ENCODE data around the gene TNNC2. TPM values are rescaled to one million over a fixed set of nuclear protein-coding genes. Genes with fewer than 3 reads are reported as not detected.

TNNC2 gene
- total RNA-seq, 1 experiment from 2014 or later, result 4.6 TPM

GRCh38 chr20:45816951-45817350 is 10.2 kb downstream of the TNNC2 start:
- no peak overlapping the region for H2AFZ ChIP-seq (ENCODE audit: low read length)
- no peak overlapping the region for H4K8ac ChIP-seq (replicated peaks; ENCODE audit: insufficient read length, low read depth, low read length)
- peaks cover 10% of the 10 kb centered on the region; the same call in 1 of the 2 replicates for H3K79me2 ChIP-seq (ENCODE audit: insufficient read depth, low read length)
- no peak overlapping the region for H3K27ac ChIP-seq (ENCODE audit: insufficient read length, low read depth, low read length)
- H4K20me1 ChIP-seq (ENCODE audit: control insufficient read depth, insufficient read depth, insufficient read length), result no peaks in the 10 kb centered on the region
- H3K4me2 ChIP-seq (ENCODE audit: insufficient read depth, insufficient read length, low read length), result no peak overlapping the region
- H3K4me1 ChIP-seq (ENCODE audit: insufficient read depth, low read length), result no peaks in the 10 kb centered on the region
- no peak overlapping the region for H2BK120ac ChIP-seq (ENCODE audit: low read depth, low read length, poor library complexity, severe bottlenecking)
- Mint-ChIP-seq H3K9me3 (peaks cover 0 to 3% of the 10 kb centered on the region in 2 experiments; a peak in 2 of 5 replicates), H3K36me3 (ENCODE audit: insufficient read depth in 1 of 3, low read depth in 3 of 3) (peaks cover 31 to 44% (median 39%) of the 10 kb centered on the region in 3 experiments), H3K27ac (peak overlapping the region in 1 of 3 experiments; percentile 91; a peak in 2 of 7 replicates), H3K27me3 (ENCODE audit: low read depth) (no peaks in the 10 kb centered on the region), H3K4me1 (peaks cover 17 to 19% of the 10 kb centered on the region in 2 experiments), H3K4me3 (0 out of 5 replicates have a peak overlapping the region, but pooled peaks of 1 of the 2 experiments have one; percentile 38)
- no peak overlapping the region for H3K4ac ChIP-seq (ENCODE audit: low read depth, low read length)
- DNase-seq, result no peak
- no peak overlapping the region for H3K56ac ChIP-seq (ENCODE audit: insufficient read length, low read depth, low read length)
- no peak overlapping the region for H3T11ph ChIP-seq (ENCODE audit: low read length)
- H3K79me1 ChIP-seq (ENCODE audit: insufficient read depth, low read depth, low read length, poor library complexity, severe bottlenecking), result peaks cover 3% of the 10 kb centered on the region
- H2BK5ac ChIP-seq (ENCODE audit: insufficient read length, low read length), result no peak overlapping the region
- TF ChIP-seq CTCF (conservative IDR thresholded peaks at IDR 0.05), result no peak
- H3K27me3 ChIP-seq (ENCODE audit: insufficient read depth, low read length), result no peaks in the 10 kb centered on the region
- H3K18ac ChIP-seq (ENCODE audit: insufficient read length, low read depth, low read length), result no peak overlapping the region
- no peak overlapping the region for H3K23ac ChIP-seq (ENCODE audit: insufficient read length, low read depth, low read length)
- no peak overlapping the region for H2BK15ac ChIP-seq (ENCODE audit: low read depth, low read length)
- no peak overlapping the region for H3K9ac ChIP-seq (ENCODE audit: extremely low read depth, insufficient read length, low read length)
- no peak overlapping the region for H4K91ac ChIP-seq (ENCODE audit: insufficient read length, low read depth, low read length)
- H3K23me2 ChIP-seq (ENCODE audit: insufficient read length, low read depth, low read length, poor library complexity, severe bottlenecking), result peaks cover 7% of the 10 kb centered on the region
- H2BK12ac ChIP-seq (ENCODE audit: insufficient read length, low read depth, low read length), result no peak overlapping the region
- no peaks in the 10 kb centered on the region for H3K9me3 ChIP-seq (ENCODE audit: control insufficient read depth, low read depth, low read length)
- H2BK20ac ChIP-seq (ENCODE audit: low read depth, low read length, poor library complexity, severe bottlenecking), result no peak overlapping the region
- no peak overlapping the region for H3K14ac ChIP-seq (ENCODE audit: insufficient read depth, low read length)
- no peak overlapping the region for H2AK5ac ChIP-seq (ENCODE audit: insufficient read length, low read length)
- no CpG with 5 or more reads among the region's 3 CpGs for WGBS (ENCODE audit: extremely low coverage, insufficient read length, low lambda C conversion rate)
- no peak overlapping the region for H4K5ac ChIP-seq (ENCODE audit: insufficient read length, low read depth, low read length)

Data from H9 (cell line).